Astrocyte of the cerebellum (primary cell): ENCODE data around the gene EBNA1BP2.
"Not testable (repeated sequence)": the region's sequence is repeated elsewhere in the genome, so short reads cannot be mapped to it uniquely, and the experiment has no call there.

Source experiments
- DNase-seq: peaks from one replicate; pipeline ENCODE4 v3.0.0-alpha.2; 2011; ENCODE audit warnings: low read depth
- H3K4me3 ChIP-seq: 2 replicates; pipeline ENCODE4 v1.5.1; 2011; ENCODE audit warnings: mild to moderate bottlenecking, low read depth, low read length, moderate library complexity
- in situ Hi-C: cut with HindIII; loops from 2 replicates; pipeline ENCODE4 v1.10.0; 2017; ENCODE audit warnings: low sequenced_read_pairs
- TF ChIP-seq, protein P1 (sequence below): IDR thresholded peaks from 2 replicates; pipeline ENCODE4 v1.5.1; 2012; ENCODE audit warnings: low read length, low read depth, moderate library complexity, mild to moderate bottlenecking; ENCODE audit errors: missing control alignments

Gene EBNA1BP2

DNA sequence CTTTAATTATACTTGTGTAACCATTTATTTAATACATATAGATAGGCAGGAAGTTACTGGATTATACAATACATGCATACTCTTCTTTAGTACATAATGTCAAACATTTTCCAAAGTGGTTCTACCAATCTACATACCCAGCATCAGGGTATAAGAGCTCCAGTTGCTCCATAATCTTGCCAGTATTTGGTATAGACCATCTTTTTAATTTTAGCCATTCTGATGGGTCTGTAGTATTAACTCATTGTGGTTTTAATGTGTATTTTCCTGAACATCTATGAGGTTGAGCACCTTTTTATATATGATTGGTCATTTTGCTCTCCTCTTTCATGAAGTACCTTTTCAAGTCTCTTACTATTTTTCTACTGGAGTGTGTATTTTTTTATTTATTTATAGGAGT, 32.1 kb downstream of the EBNA1BP2 start:
- in situ Hi-C loops = no loop called here

DNA sequence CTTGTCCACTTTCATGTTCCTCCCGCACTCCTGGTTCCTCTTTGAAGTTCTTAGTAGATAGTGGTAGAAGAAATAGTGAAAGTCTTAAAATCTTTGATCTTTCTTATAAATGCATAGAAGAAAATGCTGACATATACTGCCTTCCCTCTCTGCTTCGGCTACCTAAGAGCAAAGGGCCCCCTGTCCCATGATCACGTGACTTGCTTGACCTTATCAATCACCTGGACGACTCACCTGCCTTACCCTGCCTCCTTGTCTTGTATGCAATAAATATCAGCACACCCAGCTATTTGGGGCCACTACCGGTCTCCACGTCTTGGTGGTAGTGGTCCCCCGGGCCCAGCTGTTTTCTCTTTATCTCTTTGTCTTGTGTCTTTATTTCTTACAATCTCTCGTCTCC, 32.8 kb downstream of the EBNA1BP2 start:
- in situ Hi-C loops, DNase-seq, H3K4me3 ChIP-seq: not testable (repeated sequence)

More for the DNA sequence above, 32.1 kb downstream of the EBNA1BP2 start:
- no peak overlapping the region for H3K4me3 ChIP-seq
- DNase-seq = no peak
- TF ChIP-seq, protein P1, sequence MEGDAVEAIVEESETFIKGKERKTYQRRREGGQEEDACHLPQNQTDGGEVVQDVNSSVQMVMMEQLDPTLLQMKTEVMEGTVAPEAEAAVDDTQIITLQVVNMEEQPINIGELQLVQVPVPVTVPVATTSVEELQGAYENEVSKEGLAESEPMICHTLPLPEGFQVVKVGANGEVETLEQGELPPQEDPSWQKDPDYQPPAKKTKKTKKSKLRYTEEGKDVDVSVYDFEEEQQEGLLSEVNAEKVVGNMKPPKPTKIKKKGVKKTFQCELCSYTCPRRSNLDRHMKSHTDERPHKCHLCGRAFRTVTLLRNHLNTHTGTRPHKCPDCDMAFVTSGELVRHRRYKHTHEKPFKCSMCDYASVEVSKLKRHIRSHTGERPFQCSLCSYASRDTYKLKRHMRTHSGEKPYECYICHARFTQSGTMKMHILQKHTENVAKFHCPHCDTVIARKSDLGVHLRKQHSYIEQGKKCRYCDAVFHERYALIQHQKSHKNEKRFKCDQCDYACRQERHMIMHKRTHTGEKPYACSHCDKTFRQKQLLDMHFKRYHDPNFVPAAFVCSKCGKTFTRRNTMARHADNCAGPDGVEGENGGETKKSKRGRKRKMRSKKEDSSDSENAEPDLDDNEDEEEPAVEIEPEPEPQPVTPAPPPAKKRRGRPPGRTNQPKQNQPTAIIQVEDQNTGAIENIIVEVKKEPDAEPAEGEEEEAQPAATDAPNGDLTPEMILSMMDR = no peak

DNA sequence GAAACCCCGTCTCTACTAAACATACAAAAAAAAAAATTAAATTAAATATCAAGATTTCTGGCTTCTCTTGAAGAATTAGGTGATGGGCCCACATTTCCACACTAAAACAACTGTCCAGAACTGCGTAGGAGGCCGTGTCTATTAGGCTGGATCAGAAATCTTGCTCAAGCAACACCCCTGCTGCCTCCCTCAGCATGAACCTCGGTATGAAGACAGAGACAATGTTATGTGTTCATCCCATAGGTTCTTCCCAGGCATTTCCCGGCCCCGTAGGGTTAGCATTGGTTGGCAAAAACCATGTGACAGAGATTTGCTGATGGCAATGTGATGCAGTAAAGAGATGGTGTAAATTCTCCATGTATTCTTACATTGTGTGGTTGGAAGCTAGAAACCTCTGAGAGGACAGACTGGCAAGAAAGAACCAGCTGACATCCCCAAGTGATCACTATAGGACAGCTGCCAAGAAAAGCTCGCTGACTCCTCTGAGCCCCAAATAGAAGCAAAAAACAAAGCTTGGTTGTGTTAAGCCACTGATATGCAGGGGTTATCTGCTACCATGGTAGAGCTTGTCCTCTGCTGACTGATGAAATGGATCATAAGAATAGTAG, 34.5 kb downstream of the EBNA1BP2 start:
- in situ Hi-C loops = no loop called here
- TF ChIP-seq, protein P1 = no peak
- no peak overlapping the region for H3K4me3 ChIP-seq
- DNase-seq = no peak

DNA sequence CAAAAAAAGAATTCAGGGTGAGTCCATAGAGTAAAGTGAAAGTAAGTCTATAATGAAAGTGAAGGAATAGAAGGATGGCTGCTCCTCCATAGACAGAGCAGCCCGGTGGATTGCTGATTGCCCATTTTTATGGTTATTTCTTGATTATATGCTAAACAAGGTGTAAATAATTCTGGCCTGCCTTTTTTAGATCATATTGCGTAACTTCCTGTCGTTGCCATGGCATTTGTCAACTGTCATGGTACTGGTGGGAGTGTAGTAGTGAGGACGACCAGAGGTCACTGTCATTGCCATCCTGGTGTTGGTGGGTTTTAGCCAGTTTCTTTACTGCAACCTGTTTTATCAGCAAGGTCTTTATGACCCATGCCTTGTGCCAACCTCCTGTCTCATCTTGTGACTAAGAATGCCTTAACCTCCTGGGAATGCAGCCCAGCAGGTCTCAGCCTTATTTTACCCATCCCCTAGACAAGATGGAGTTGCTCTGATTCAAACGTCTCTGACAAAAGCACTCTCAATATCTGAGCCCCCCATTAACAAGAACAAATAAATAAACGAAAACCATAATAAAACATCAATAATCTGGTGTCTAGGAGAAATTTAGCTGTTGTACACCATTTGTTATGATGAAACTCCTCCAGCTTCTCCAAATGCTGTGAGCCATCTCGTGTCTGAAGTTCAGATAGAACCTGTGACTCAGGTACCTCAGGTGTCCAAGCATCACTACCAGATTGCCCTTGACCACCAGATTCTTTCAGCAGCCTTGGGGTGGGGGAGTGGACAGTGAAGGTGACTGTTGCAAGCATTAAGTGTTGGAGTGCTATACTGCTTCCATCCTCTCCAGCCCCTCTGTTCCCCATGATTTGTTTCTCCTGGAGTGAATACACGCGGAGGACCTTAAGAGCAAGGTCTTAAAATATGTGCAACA, 36.0 kb downstream of the EBNA1BP2 start:
- DNase-seq = no peak
- no peak overlapping the region for H3K4me3 ChIP-seq
- TF ChIP-seq, protein P1 = no peak
- in situ Hi-C loops = no loop called here

DNA sequence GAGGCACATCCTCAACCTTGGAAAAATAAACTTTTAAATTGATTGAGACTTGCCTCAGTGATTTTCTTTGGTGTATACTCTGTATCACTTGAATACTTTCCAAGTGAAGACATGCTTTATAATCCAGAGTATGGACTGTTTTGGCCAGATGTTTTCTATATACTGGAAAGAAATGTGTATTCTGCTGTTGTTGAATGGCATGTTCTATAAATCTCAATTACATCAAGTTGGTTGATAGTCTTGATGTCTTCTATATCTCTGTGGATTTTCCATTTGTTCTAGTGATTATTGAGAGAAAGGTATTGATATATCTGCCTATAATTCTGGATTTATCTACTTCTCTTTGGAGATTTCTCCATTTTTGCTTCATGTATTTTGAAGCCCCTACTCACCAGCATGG, 37.5 kb downstream of the EBNA1BP2 start:
- TF ChIP-seq, protein P1 = no peak
- DNase-seq = no peak
- H3K4me3 ChIP-seq = no peak overlapping the region
- in situ Hi-C loops = no loop called here

DNA sequence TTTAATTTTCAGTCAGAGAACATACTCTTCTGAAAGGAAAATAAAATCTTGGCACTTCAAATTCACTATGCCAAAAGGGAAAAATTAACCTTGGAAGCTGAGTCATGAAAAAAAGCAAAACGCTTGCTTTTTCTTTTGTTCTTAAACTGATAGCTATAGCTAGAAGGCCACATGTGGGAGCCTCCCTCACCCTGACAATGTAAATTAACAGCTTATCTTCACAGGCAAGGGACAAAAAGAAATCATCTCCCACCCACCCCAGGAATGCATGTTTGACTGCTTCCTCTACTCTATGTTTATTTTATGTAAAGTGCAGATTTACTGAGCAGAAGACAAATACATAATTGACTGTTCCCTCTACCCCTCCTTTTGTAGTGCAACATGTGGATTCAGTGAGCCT, 38.0 kb downstream of the EBNA1BP2 start:
- TF ChIP-seq, protein P1 = no peak
- in situ Hi-C loops = no loop called here
- no peak overlapping the region for H3K4me3 ChIP-seq
- DNase-seq = no peak

DNA sequence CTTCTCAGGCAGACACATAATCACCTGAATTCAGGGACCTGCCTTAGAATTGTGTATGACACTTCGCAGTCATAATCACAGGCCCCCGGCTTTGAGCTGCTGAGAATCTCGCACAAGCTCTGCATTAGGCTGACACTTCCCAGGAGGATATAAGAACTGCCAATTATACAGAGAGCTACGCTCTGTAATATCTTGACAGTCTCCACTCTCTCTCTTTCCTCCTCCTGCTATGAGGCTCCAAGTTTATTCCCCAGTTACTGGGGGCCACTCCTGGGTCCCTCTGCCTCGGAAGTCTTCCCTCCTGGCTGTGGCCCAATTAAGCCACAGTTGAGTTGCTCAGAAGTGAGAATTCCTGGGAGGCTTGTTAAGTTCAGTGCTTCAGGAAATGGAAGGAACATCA, 42.7 kb downstream of the EBNA1BP2 start:
- TF ChIP-seq, protein P1 = no peak
- H3K4me3 ChIP-seq = no peak overlapping the region
- no peak for DNase-seq
- in situ Hi-C loops = no loop called here
